ENCODE data around the gene FN3K.

Gene FN3K

DNA sequence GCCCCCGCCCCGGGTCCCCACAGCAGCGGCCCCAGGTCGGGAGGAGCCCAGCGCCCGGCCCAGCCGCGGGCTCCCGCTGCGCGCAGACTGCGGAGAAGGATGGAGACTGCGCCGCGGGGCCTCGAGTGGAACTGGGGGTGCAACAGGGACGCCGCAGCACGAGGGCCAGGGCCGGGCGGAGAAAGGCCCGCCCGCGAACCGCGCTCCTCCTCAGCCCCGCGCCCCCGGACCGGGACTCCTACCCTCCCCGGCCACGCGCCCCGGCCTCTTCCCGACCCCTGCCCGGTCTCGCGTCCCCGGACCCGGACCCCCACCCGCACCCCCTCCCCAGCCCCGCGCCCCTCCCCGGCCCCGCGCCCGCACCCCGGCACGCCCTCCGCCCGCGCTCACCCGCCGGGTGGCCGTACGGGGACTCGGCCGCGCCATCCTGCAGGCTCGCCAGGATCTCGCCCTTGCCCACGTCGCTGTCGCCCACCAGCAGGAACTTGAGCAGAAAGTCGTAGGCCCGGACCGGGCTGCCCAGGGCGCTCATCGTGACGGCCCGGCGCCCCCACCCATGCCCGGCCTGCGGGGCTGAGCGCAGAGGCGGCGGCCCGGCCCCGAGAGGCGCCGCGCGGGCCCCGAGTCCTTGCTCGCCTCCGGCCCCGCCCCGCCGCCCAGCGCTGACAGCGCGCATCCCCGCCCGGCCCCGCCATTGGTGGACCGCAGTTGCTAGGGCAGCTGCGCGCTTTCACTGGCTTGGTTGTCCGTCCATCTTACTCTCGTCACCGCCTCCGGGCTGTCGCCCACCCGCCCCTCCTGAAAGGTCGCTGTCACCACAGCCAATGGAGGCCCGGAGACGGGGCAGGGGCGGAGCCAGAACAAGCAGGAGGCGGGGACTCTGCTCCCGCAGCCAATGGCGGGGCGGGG is 37.1 kb upstream of the FN3K start, which contains the start of gene RAB40B:
RAB40B (minus strand) TSS at position 634 of the 909 bp plus-strand sequence; CDS start at position 532, 102 bp downstream.
- H3K4me3 Mint-ChIP-seq: peak within 1 kb of the TSS; percentile 87
- H3K27me3 Mint-ChIP-seq: peaks cover 19% of the 10 kb centered on the region
- H3K9me3 Mint-ChIP-seq: peaks cover 9% of the 10 kb centered on the region
- peaks cover 16% of the 10 kb centered on the region for H3K4me1 Mint-ChIP-seq
- ATAC-seq: peak; percentile 99
- H3K36me3 Mint-ChIP-seq: peaks cover 10% of the 10 kb centered on the region
- no peak within 1 kb of the TSS for H3K27ac Mint-ChIP-seq

DNA sequence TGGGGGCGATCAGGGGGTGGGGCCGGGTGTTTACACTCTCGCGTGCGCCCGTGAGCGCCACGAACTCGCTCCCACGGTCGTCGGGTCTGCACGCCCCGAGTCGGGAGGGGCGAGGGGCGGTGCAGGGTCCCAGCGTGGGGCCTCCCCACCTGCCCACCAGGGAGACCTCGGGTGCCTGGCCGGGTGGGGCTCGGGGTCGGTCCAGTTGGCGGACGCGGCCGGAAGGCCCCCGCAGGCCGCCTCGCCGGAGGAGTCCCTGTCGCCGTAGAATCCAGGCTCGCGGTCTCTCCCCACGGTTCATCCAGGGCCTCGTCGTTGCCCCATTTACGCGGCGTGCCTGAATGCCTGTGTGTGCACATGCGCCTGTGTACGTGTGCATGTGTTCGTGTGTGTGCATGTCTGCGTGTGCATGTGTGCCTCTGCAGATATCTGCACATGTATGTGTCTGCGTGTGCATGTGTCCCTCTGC is 36.4 kb upstream of the FN3K start:
- H3K9me3 Mint-ChIP-seq: peaks cover 9% of the 10 kb centered on the region
- no peak for ATAC-seq
- no peak overlapping the region for H3K27ac Mint-ChIP-seq
- H3K4me1 Mint-ChIP-seq: peaks cover 16% of the 10 kb centered on the region
- peak overlapping the region; percentile 87 for H3K4me3 Mint-ChIP-seq
- peaks cover 10% of the 10 kb centered on the region for H3K36me3 Mint-ChIP-seq
- H3K27me3 Mint-ChIP-seq: peaks cover 25% of the 10 kb centered on the region

DNA sequence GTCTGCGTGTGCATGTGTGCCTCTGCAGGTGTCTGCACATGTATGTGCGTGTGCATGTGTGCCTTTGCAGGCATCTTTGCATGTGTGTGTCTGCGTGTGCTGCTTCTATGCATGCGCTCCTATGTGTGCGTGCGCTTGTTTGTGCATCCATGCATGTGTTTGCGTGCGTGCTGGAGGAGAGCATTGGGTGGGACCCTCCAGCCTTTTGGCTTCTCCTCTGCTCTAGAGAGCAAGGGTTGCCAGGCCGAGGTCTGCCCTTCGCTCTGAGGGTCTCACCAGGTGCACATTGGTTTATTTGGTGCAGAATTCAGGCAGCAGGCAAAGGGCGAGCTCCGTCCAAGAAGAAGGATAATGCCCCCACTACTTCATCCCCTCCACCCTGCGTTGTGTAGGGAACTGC is 35.9 kb upstream of the FN3K start:
- H3K4me3 Mint-ChIP-seq: peak overlapping the region; percentile 87
- no peak for ATAC-seq
- peaks cover 6% of the 10 kb centered on the region for H3K36me3 Mint-ChIP-seq
- peaks cover 6% of the 10 kb centered on the region for H3K9me3 Mint-ChIP-seq
- H3K4me1 Mint-ChIP-seq: peaks cover 16% of the 10 kb centered on the region
- H3K27me3 Mint-ChIP-seq: peaks cover 28% of the 10 kb centered on the region
- no peak overlapping the region for H3K27ac Mint-ChIP-seq

DNA sequence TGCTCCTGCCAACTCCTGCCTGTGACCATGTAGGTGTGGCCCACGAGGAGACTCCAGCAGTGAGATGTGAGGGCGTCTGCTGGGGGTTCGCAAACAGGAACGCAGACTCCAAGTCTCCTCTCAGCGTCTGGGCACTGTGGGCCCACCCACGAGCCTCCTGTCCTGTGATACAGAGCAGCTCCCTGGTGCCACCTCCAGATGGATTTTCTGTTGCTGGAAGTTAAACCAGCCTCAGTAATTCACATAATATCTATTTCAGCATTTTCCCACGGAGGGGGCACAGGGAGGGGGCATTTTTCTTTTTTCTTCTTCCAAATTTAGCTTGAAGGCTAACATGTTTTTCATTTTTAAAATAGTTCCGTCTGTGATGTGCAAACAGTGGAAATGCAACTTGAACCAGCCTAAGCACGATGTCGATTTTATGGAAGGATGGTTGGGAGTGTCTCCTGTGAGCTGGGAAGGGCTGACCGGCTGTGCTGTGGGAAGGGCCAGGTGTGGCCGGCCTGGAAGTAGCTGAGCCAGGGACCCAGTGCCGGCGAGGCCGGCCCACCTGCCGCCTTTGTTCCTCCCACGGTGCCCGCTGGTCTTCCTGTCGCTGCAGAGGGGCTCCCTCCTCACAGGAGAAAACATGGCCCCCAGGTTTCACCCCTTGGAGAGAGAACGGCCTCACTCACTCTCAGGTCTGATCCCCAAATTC is 33.0 kb upstream of the FN3K start:
- no peak for ATAC-seq
- Mint-ChIP-seq H3K9me3 (no peaks in the 10 kb centered on the region), H3K36me3 (no peaks in the 10 kb centered on the region), H3K4me1 (peaks cover 9% of the 10 kb centered on the region), H3K4me3 (no peak overlapping the region), H3K27me3 (peaks cover 12% of the 10 kb centered on the region), H3K27ac (no peak overlapping the region)

DNA sequence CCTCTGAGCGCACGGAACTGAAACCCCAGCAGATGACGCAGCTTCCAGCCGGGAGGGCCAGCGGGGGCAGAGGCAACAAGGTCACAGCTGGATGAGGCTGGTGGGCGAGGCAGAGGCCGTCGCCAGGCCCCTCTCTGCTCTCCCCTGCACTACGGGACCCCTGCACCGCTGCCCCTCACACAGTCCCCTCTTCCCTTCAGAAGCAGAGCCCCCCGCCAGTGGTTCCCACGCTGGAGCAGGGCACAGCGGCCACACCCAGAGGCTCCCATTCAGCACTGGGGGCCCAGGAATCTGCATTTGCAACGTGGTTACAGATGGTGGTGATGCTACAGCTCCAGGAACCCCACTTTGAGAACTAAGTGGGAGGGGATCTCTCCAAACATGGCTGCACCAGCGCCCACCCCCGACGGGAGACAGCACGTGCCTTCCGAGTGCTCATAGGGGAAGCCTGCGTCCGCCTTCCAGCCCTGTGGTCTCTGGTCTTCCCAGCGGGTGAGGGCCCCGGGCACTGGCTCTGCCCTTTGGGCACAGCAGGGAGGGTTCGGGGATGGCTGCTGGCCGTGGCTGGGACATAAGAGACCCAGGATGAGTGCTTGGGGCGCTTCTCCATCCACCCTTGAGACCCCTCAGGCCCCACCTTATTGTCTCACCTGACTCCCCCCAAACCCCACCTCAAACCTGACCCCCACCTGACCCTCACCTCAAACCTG is 32.2 kb upstream of the FN3K start:
- Mint-ChIP-seq H3K4me1 (peaks cover 15% of the 10 kb centered on the region), H3K27me3 (peaks cover 9% of the 10 kb centered on the region), H3K4me3 (no peak overlapping the region), H3K36me3 (no peaks in the 10 kb centered on the region), H3K27ac (no peak overlapping the region), H3K9me3 (no peaks in the 10 kb centered on the region)
- ATAC-seq: no peak

DNA sequence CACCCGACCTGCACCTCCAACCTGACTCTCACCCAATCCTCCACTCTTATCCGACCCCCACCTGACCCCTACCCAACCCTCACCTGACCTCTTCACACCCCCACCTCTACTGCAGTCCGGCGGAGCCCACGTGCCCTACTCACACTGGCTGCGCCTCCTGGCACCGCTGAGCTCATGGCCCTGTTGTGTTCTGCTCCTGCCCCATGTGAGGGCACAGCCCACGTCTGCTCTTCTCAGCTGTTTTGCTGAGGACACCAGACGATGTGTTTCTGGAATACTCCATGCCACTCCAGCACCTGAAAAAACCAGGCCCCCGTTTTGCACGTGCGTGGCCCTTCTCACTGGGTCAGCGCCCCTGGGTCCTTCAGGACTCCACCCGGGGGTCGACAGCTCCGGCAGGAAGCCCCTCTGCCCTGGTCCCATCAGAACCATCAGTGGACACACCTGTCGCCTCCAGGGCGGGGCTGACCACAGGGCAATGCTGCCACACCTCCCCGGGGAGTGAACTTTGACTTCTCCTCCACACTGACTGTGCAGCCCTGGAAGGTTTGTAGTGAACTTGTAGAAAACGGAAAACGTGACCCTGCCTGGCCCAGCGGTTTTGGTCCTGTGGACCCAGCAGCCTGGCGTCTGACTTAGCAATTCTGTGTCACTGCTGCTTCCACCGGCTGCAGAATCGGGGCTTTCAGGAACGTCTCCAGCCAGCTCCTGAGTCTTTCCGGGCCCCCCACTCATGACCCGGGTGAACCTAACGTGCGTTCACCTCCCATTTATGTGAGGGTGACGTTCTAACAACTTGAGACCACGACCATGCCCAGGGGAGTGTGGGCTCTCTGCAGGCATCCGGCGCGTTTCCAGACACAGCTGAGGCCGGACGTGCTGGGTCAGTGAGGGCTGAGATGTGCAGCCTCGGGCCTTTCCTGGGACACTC is 31.2 kb upstream of the FN3K start:
- peaks cover 9% of the 10 kb centered on the region for H3K27me3 Mint-ChIP-seq
- no peak overlapping the region for H3K4me3 Mint-ChIP-seq
- H3K27ac Mint-ChIP-seq: peak overlapping the region; percentile 26
- H3K4me1 Mint-ChIP-seq: peaks cover 15% of the 10 kb centered on the region
- H3K36me3 Mint-ChIP-seq: no peaks in the 10 kb centered on the region
- no peak for ATAC-seq
- H3K9me3 Mint-ChIP-seq: no peaks in the 10 kb centered on the region

DNA sequence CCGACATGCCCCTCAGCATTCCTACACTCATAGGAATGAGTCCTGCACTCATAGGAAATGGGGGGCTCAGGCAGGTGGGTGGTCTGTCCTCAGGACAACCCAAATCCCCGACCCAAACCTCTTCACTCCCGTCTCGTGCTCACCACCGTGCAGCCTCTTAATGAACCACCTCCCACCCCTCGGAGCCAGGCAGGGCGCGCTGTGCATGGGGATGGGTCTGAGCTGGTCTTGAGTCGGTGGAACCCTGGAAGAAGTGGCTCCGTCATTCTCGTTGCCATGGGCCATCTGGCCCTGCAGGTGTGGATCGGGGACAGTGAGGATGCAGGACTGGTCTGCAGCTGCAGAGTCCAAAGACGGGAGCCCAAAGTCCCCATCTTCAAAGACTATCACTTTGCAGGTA is 30.5 kb upstream of the FN3K start:
- Mint-ChIP-seq H3K4me3 (no peak overlapping the region), H3K27ac (no peak overlapping the region), H3K27me3 (peaks cover 9% of the 10 kb centered on the region), H3K9me3 (no peaks in the 10 kb centered on the region), H3K4me1 (peaks cover 12% of the 10 kb centered on the region), H3K36me3 (no peaks in the 10 kb centered on the region)
- ATAC-seq: no peak

DNA sequence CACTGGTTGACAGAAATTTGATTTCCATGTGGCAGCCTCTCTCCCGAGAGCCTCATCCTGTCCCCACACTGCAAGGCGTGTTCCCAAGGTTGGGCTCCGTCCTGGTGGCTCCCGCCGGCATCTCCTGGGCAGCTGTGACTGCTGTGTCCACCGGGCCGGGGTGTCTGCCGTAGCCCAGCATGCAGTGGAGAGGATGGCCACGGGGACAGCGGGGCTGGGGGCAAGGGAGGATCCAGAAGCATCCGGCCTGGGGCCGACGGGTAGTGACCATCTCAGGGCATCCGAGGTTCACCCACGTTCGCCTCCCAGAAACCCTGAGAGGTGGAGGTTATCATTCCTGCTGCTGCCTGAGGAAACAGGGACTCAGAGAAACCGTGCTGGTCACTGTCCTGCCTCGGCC is 29.7 kb upstream of the FN3K start:
- Mint-ChIP-seq H3K9me3 (no peaks in the 10 kb centered on the region), H3K4me1 (peaks cover 12% of the 10 kb centered on the region), H3K36me3 (no peaks in the 10 kb centered on the region), H3K27ac (no peak overlapping the region), H3K27me3 (peaks cover 9% of the 10 kb centered on the region), H3K4me3 (no peak overlapping the region)
- ATAC-seq: no peak

DNA sequence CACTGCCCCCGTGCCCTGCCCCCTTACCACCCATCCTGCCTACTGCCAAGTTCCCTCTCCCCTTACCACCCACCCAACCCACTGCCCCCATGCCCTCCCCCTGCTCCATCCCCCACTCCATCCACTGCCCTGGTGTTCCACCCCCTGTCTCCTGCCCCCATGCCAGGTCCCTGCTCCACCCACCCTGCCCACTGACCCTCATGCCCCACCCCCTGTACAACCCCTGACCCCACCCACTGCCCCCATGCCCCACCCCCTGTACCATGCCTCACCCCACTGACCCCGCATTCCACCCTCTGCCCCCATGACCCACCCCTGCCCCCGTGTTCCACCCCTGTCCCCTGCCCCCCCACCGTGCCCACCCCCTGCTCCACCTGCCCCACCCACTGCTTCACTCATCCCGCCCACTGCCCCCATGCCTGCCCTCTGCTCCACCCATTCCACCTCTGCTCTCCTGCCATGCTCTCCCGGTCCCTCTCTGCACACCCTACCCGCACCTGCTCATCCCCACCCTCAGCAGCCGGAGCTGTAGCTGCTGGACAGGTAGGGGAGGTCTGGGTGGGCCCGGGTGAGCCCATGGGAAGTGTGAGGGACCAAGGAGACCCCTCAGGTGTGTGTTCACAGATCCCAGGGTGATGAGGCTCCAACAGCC is 26.3 kb upstream of the FN3K start:
- Mint-ChIP-seq H3K4me1 (peaks cover 12% of the 10 kb centered on the region), H3K36me3 (no peaks in the 10 kb centered on the region), H3K4me3 (no peak overlapping the region), H3K27me3 (peaks cover 11% of the 10 kb centered on the region), H3K27ac (no peak overlapping the region), H3K9me3 (no peaks in the 10 kb centered on the region)
- ATAC-seq: peak; percentile 17

DNA sequence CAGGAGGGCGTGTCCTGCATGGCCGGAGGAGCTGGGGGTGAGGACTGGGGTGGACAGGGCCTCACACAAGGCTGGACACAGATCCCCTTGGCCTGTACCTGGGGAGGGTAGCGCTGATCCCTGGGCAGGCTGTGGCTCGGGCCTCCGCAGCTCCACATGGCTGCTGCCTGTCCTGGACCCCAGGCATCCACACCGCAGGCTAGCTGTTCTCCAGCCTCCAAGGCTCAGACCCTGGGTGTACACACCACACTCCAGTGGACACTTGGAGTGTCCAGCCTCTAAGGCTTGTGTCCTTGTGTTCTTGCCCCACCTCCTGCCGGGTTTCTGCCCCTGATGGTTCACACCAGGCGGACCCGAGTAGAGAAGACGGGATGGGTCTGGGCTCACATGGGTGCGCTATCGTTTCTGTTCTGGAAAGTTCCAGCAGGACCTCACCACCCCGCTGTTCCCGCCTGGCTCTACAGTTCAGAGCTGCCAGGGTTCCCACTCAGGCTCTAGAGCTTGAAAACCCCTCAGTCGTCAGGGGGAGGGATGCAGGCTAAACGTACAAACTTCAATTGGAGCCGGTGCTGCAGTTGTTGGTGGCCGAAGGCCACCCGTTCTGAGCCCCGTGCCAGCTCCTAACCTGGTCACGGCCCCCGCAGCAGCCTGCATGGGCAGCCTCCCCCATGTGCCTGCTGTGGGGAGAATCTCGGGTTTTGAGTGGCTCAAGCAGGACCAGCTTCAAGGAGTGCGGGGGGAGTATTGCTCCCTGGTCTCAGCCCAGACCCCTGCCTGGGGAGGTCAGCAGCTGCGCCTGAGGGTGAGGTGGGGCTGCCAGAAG is 25.5 kb upstream of the FN3K start:
- H3K27ac Mint-ChIP-seq: no peak overlapping the region
- peaks cover 12% of the 10 kb centered on the region for H3K4me1 Mint-ChIP-seq
- ATAC-seq: no peak

DNA sequence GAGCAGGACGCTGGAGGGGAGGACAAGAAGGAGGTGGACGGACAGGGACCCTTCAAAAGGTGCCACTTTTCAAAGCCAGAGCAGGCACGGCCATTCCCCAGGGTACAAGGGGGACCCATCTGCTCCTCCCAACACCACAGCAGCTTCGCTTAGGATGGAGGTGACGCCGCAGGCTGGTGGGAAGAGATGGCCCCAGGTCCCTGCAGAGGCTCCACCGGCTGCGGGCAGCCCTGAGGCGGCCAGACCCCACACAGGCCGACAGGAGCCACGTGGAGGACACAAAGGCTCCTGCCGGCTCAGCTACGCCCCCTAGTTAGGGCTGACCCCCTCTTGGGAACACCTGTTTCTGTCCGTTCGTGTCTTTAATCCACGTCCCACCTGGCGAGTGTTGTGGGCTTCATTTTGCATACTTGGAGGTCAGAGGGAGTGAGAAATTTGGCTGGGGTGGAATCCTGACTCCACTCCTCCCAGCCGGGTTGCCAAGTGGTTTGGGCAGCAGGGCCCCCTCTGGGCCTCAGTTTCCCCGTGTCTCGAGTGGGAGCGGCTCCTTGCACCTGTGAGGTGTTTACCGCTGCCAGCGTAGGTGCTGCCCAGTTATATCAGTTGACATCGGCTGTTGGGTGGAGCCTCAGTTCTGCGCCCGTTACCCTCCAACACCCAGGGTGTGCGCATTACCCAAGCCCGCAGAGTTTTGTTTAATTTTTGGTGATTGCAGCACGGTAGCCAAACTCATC is 24.7 kb upstream of the FN3K start:
- no peak overlapping the region for H3K27ac Mint-ChIP-seq
- no peak overlapping the region for H3K4me3 Mint-ChIP-seq
- no peak for ATAC-seq
- no peaks in the 10 kb centered on the region for H3K9me3 Mint-ChIP-seq
- peaks cover 9% of the 10 kb centered on the region for H3K27me3 Mint-ChIP-seq
- no peaks in the 10 kb centered on the region for H3K36me3 Mint-ChIP-seq
- H3K4me1 Mint-ChIP-seq: peaks cover 14% of the 10 kb centered on the region

More for the DNA sequence above, 25.5 kb upstream of the FN3K start:
- H3K27me3 Mint-ChIP-seq: peaks cover 9% of the 10 kb centered on the region
- no peaks in the 10 kb centered on the region for H3K36me3 Mint-ChIP-seq
- H3K9me3 Mint-ChIP-seq: no peaks in the 10 kb centered on the region
- H3K4me3 Mint-ChIP-seq: no peak overlapping the region

DNA sequence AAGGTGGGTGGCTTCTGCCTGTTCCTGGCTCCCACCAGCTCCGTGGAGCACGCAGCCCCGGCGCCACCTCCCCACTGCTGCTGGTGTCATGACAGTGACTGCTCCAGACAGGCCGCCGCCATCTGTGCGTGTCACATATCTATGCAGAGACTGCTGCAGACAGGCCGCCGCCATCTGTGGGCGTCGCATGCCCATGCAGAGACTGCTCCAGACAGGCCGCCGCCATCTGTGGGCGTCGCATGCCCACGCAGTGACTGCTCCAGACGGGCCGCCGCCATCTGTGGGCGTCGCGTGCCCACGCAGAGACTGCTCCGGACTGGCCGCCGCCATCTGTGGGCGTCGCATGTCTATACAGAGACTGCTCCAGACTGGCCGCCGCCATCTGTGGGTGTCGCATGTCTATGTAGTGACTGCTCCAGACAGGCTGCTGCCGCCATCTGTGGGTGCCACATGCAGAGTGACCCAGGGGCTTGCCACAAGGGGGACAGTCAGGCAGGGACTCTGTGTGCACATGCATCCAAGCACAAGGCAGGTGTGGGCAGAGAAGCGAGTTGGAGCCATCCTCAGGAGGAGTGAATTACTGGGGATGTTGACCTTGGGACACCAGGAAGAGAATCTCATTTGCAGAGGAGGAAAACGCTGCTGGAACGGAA is 22.2 kb upstream of the FN3K start:
- Mint-ChIP-seq H3K27ac (no peak overlapping the region), H3K36me3 (no peaks in the 10 kb centered on the region), H3K4me3 (no peak overlapping the region), H3K4me1 (peaks cover 24% of the 10 kb centered on the region), H3K27me3 (peaks cover 9% of the 10 kb centered on the region), H3K9me3 (no peaks in the 10 kb centered on the region)
- no peak for ATAC-seq
